Natural killer cell (primary cell): ENCODE data around the gene CAPN11. TPM values are rescaled to one million over a fixed set of nuclear protein-coding genes. Genes with fewer than 3 reads are reported as not detected.

ENCODE experiments used
- ATAC-seq, 3 donors: fragments of 150-1000 bp in 2 of 3; fragments of 200-7000 bp in 1 of 3; cut with Tn5 transposase; 1 replicate in 1 of 3; 2 replicates in 2 of 3; pipeline ENCODE4 v1.10.0; 2021; ENCODE audit warnings: mild to moderate bottlenecking in 2 of 3, moderate library complexity in 2 of 3
- DNase-seq, 2 donors: peaks; one replicate each; pipeline versions ENCODE4 v3.0.0 to v3.0.0-alpha.2; 2013 to 2021; ENCODE audit warnings: mixed read lengths in 1 of 2
- H3K27ac ChIP-seq: one replicate; pipeline ENCODE4 v1.5.1; 2013; ENCODE audit warnings: mild to moderate bottlenecking, low read length
- H3K27me3 ChIP-seq: one replicate; pipeline ENCODE4 v1.6.1; 2013; ENCODE audit warnings: low read length; ENCODE audit not compliant: control insufficient read depth, insufficient read depth
- H3K36me3 ChIP-seq: one replicate; pipeline ENCODE4 v1.6.1; 2013; ENCODE audit warnings: low read length; ENCODE audit not compliant: control insufficient read depth, insufficient read depth
- H3K4me1 ChIP-seq: one replicate; pipeline ENCODE4 v1.6.1; 2013; ENCODE audit warnings: low read length; ENCODE audit not compliant: control insufficient read depth, insufficient read depth
- H3K4me3 ChIP-seq: one replicate; pipeline ENCODE4 v1.5.1; 2013; ENCODE audit warnings: low read length
- H3K9me3 ChIP-seq: one replicate; pipeline ENCODE4 v1.6.1; 2013; ENCODE audit warnings: low read length; ENCODE audit not compliant: control insufficient read depth, insufficient read depth
- H3K27ac Mint-ChIP-seq, 2 donors: one replicate each; pipeline ENCODE4 v1.8.0; 2022; ENCODE audit warnings: mild to moderate bottlenecking in 2 of 2, mixed read lengths in 2 of 2, moderate library complexity in 1 of 2
- H3K27me3 Mint-ChIP-seq, 2 donors: one replicate each; pipeline ENCODE4 v1.8.0; 2022; ENCODE audit warnings: low read depth in 2 of 2, mixed read lengths in 2 of 2
- H3K36me3 Mint-ChIP-seq: one replicate; pipeline ENCODE4 v1.8.0; 2022; ENCODE audit warnings: mixed read lengths
- H3K4me1 Mint-ChIP-seq, 2 donors: one replicate each; pipeline ENCODE4 v1.8.0; 2022; ENCODE audit warnings: mixed read lengths in 2 of 2
- H3K4me3 Mint-ChIP-seq: one replicate; pipeline ENCODE4 v1.8.0; 2022; ENCODE audit warnings: mild to moderate bottlenecking, moderate library complexity, mixed read lengths
- H3K9me3 Mint-ChIP-seq, 2 donors: one replicate each; pipeline ENCODE4 v1.8.0; 2022; ENCODE audit warnings: mixed read lengths in 2 of 2
- CTCF ChIP-seq: fragments of 200-600 bp; IDR thresholded peaks from one replicate; pipeline ENCODE4 v1.8.0; 2022; ENCODE audit warnings: antibody characterized with exemption
- WGBS: methylation state at CpG from one replicate; pipeline ENCODE4 v1.1.7; 2013; ENCODE audit warnings: missing lambda C conversion rate; ENCODE audit not compliant: insufficient coverage; 5-methylcytosine and 5-hydroxymethylcytosine counted together
- intact Hi-C: fragments of 100-400 bp; cut with micrococcal nuclease; formaldehyde crosslinking; loops from one replicate; pipeline ENCODE4 v1.14.2; 2022
- total RNA-seq, 4 donors: library from RNA; stranded (reverse); fragments of 120-200 nt in 1 of 4; gene quantifications; one replicate each; pipeline versions ENCODE4 v1.2.3 to v1.2.4, GENCODE V29; 2013 to 2022

CAPN11 gene
- total RNA-seq = not detected
- 0.09 TPM for total RNA-seq (2013)

GRCh38 chr6:44158770-44159228, at the start of gene CAPN11:
Gene CAPN11, plus strand, starts transcription at chr6:44158820. Its CDS starts 29 bp downstream, at chr6:44158849.
- no peak within 1 kb of the TSS for H3K27ac Mint-ChIP-seq
- WGBS = 70% methylated on average over 5 of the region's 5 CpGs

GRCh38 chr6:44109212-44109611, 49.4 kb upstream of the CAPN11 start:
- H3K27me3 ChIP-seq = no peaks in the 10 kb centered on the region
- Mint-ChIP-seq H3K4me1 (peaks cover 15 to 25% of the 10 kb centered on the region in 2 donors), H3K9me3 (no peaks in the 10 kb centered on the region), H3K36me3 (no peaks in the 10 kb centered on the region), H3K4me3 (no peak overlapping the region), H3K27me3 (no peaks in the 10 kb centered on the region), H3K27ac (no peak overlapping the region)
- no peak for DNase-seq
- no peak overlapping the region for H3K27ac ChIP-seq
- peaks cover 51% of the 10 kb centered on the region for H3K36me3 ChIP-seq
- intact Hi-C loops = no loop called here
- TF ChIP-seq CTCF = no peak
- H3K9me3 ChIP-seq = no peaks in the 10 kb centered on the region
- ATAC-seq = no peak
- 95% methylated on average over 10 of the region's 10 CpGs for WGBS
- no peak overlapping the region for H3K4me3 ChIP-seq
- peaks cover 12% of the 10 kb centered on the region for H3K4me1 ChIP-seq

More at GRCh38 chr6:44158770-44159228, at the start of gene CAPN11:
- no peak for TF ChIP-seq CTCF
- ATAC-seq (no peak), DNase-seq (no peak)
- Histone ChIP-seq H3K27me3 (no peaks in the 10 kb centered on the region), H3K9me3 (no peaks in the 10 kb centered on the region), H3K27ac (no peak within 1 kb of the TSS), H3K36me3 (no peaks in the 10 kb centered on the region), H3K4me3 (no peak within 1 kb of the TSS), H3K4me1 (no peaks in the 10 kb centered on the region)
- H3K36me3 Mint-ChIP-seq = no peaks in the 10 kb centered on the region
- H3K4me3 Mint-ChIP-seq = no peak within 1 kb of the TSS
- H3K27me3 Mint-ChIP-seq = peaks cover 2 to 10% of the 10 kb centered on the region in 2 donors
- no peaks in the 10 kb centered on the region for H3K9me3 Mint-ChIP-seq
- H3K4me1 Mint-ChIP-seq = no peaks in the 10 kb centered on the region
- intact Hi-C loops = no loop called here

GRCh38 chr6:44110005-44110676, 48.5 kb upstream of the CAPN11 start:
- no peak overlapping the region for H3K4me3 Mint-ChIP-seq
- intact Hi-C loops = no loop called here
- H3K36me3 Mint-ChIP-seq = no peaks in the 10 kb centered on the region
- H3K4me1 Mint-ChIP-seq = peaks cover 8 to 18% of the 10 kb centered on the region in 2 donors
- no peaks in the 10 kb centered on the region for H3K9me3 ChIP-seq
- peaks cover 4% of the 10 kb centered on the region for H3K4me1 ChIP-seq
- H3K27me3 ChIP-seq = no peaks in the 10 kb centered on the region
- H3K9me3 Mint-ChIP-seq = no peaks in the 10 kb centered on the region
- ATAC-seq (no peak), DNase-seq (no peak)
- H3K36me3 ChIP-seq = peaks cover 48% of the 10 kb centered on the region
- H3K27me3 Mint-ChIP-seq = no peaks in the 10 kb centered on the region
- no peak overlapping the region for H3K4me3 ChIP-seq
- peak overlapping the region; percentile 20 to 59 for H3K27ac Mint-ChIP-seq
- no peak overlapping the region for H3K27ac ChIP-seq
- no peak for TF ChIP-seq CTCF
- 86% methylated on average over 6 of the region's 6 CpGs for WGBS

GRCh38 chr6:44110966-44111365, 47.7 kb upstream of the CAPN11 start:
- peak overlapping the region in 1 of 2 donors; percentile 4 for H3K27ac Mint-ChIP-seq
- H3K36me3 ChIP-seq = peaks cover 51% of the 10 kb centered on the region

More at GRCh38 chr6:44110966-44111365, 47.7 kb upstream of the CAPN11 start:
- Mint-ChIP-seq H3K4me1 (peaks cover 8 to 13% of the 10 kb centered on the region in 2 donors), H3K4me3 (no peak overlapping the region), H3K36me3 (no peaks in the 10 kb centered on the region), H3K27me3 (no peaks in the 10 kb centered on the region), H3K9me3 (no peaks in the 10 kb centered on the region)
- no peak for TF ChIP-seq CTCF
- H3K9me3 ChIP-seq = no peaks in the 10 kb centered on the region
- DNase-seq (no peak), ATAC-seq (no peak)
- no peak overlapping the region for H3K4me3 ChIP-seq
- H3K27me3 ChIP-seq = no peaks in the 10 kb centered on the region
- peaks cover 4% of the 10 kb centered on the region for H3K4me1 ChIP-seq
- no peak overlapping the region for H3K27ac ChIP-seq
- intact Hi-C loops = no loop called here
- WGBS = 95% methylated on average over 3 of the region's 3 CpGs
